GM18505 (cell line): Measurements from ENCODE around the gene YIF1A.

ENCODE experiments used
- ATAC-seq: cut with Tn5 transposase; IDR thresholded peaks from one replicate; pipeline ENCODE4 v1.9.1; 2021; ENCODE audit not compliant: unreplicated experiment
- POLR2A ChIP-seq: IDR thresholded peaks from 4 replicates; pipeline ENCODE4 v1.6.1; 2011; ENCODE audit warnings: borderline replicate concordance; ENCODE audit not compliant: insufficient read depth, insufficient read length; ENCODE audit errors: extremely low read depth

Gene YIF1A, protein sequence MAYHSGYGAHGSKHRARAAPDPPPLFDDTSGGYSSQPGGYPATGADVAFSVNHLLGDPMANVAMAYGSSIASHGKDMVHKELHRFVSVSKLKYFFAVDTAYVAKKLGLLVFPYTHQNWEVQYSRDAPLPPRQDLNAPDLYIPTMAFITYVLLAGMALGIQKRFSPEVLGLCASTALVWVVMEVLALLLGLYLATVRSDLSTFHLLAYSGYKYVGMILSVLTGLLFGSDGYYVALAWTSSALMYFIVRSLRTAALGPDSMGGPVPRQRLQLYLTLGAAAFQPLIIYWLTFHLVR

GRCh38 chr11:66288671-66289547, at the start of gene YIF1A:
YIF1A (minus strand) TSS chr11:66289143; CDS start chr11:66288985, 158 bp downstream.
- peak; percentile 87 for TF ChIP-seq POLR2A
- peak; percentile 86 for ATAC-seq

- ATAC-seq, result no peak
These were observed 48.4 kb upstream of the YIF1A start for GRCh38 chr11:66337103-66337899.

GRCh38 chr11:66336234-66337102, 47.5 kb upstream of the YIF1A start, which contains the start of gene RIN1:
RIN1 (minus strand) TSS chr11:66336434; CDS start chr11:66336402, 32 bp downstream.
- no peak for ATAC-seq
- no peak for TF ChIP-seq POLR2A

More at GRCh38 chr11:66337103-66337899, 48.4 kb upstream of the YIF1A start:
- TF ChIP-seq POLR2A, result no peak

DNA sequence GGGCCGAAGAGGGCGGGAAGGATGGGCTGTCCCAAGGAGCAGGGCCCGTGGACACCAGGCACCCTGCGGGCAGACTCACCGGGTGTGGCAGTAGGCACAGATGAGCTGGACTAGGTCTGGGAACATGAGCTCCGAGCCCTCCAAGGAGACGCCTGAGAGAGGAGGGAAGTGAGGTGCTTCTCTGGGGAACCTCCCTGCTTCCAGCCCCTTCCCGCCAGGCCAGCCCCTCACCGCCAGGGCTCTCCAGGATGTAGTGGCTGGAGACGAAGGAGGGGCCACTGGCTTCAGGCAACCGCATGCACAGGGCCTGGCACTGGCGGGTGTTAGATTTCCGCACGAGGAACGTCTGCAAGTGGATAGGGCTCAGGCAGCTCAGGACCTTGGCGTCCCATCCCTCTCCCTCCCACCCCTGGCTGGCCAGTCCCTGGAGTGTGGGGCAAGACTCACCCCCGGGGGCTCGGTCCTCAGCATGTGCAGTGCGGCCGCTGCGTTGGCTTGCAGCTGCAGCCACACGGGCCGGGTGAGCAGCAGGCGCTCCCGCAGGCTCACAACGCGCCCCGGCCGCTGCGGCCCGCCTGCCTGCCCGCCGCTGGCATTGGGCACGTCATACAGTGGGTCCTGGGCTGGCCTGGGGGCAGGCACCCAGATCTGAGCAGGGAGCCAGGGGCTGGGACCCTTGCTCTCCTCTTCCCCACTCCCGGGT, 46.7 kb upstream of the YIF1A start:
- no peak for ATAC-seq
- no peak for TF ChIP-seq POLR2A

DNA sequence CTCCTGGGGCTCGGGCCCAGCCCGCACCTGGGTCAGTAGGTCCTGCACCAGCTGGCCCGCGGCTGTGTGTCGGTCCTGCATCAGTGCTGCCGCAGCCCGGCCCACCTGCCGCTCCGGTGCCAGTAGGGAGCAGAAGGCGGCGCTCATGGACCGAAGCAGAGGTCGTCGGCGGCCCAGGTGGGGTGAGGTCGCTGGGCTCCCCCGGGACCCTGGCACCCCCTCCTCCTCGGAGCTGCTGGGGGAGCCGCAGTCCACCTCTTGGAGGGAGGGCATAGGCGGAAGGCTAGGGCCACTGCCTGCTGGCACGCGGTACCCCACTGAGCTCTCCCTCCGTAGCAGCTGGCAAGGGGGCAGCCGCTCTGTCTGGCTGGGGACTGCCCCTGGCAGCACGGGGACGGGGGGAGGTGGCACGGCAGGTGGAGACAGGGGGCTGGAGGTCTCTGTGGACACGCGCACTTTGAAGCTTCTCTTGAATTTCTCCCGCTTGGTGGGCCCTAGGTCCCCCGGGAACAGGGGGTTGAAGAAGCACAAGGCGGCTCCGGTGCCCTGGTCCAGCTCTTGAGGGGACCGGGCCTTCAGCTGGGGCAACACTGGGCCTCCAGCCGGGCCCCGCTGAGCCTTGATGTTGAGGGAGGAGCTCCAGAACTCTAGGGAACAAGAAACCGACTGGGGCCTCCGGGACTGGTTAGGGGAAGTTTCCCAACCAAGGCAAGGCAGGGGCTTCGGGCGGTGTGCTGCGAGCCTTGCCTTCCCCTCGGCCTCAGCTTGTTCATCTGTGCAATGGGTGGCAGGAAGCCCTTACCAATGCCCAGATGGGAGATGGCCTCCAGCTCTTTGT, 45.9 kb upstream of the YIF1A start:
- no peak for ATAC-seq
- no peak for TF ChIP-seq POLR2A

GRCh38 chr11:66333896-66334604, 45.1 kb upstream of the YIF1A start:
- no peak for ATAC-seq
- no peak for TF ChIP-seq POLR2A

DNA sequence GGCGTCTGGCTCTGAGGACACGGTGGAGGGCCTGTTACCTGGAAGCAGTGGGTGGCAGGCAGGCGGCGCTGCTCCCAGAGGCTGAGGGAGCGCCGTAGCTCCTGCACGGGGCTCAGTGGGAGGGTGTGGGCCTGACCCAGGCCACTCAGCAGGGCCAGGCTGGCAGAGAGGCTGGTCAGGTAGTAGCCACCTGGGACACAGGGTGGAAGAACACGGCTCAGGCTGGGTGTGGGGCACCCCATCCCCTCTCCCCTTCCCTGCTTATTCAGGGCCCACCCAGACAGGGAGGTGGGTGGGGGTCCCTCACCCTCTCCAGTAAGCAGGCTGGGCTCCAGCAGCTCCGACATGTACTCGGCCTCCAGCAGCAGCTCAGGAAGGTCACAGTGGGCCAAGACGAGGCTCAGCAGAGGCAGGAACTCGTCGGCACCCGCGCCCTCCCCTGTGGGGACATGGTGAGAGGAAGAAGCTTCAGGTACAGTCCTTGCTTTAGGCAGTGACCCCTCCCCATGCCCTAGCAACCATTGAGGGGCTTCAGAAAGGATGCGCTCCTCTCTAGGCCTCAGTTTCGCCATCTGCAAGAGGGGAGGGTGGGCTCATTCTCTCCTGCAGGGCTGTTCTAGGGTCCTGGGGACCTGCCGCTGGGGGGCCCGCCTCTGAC, 44.4 kb upstream of the YIF1A start:
- ATAC-seq, result no peak
- TF ChIP-seq POLR2A, result no peak

- no peak for TF ChIP-seq POLR2A
- no peak for ATAC-seq
These were observed 43.7 kb upstream of the YIF1A start for GRCh38 chr11:66332371-66333219.
